Heart left ventricle (tissue), 16 donors: Measurements from ENCODE around the gene PYGM. TPM values are rescaled to one million over a fixed set of nuclear protein-coding genes. Genes with fewer than 3 reads are reported as not detected.

Experiments used
- ATAC-seq, 4 donors: fragments of 200-7000 bp; cut with Tn5 transposase; one replicate each; pipeline ENCODE4 v1.9.1; 2020 to 2022; ENCODE audit warnings: moderate library complexity in 4 of 4, mild to moderate bottlenecking in 3 of 4, moderate number of reproducible peaks in 1 of 4
- DNase-seq, 5 donors: peaks; one replicate each; pipeline ENCODE4 v3.0.0-alpha.2; 2020
- H3K27ac ChIP-seq, 12 donors: fragments of 200-600 bp; sonication (generic) in 4 of 12; one replicate each; pipeline versions ENCODE4 v1.5.0 to v1.8.0; 2016 to 2022; ENCODE audit warnings: mild to moderate bottlenecking in 2 of 12
- H3K27me3 ChIP-seq, 9 donors: fragments of 200-600 bp; sonication (generic) in 2 of 9; one replicate each; pipeline versions ENCODE4 v1.5.1 to v1.8.0; 2016 to 2022; ENCODE audit warnings: mild to moderate bottlenecking in 3 of 9
- H3K36me3 ChIP-seq, 9 donors: fragments of 200-600 bp; sonication (generic) in 2 of 9; one replicate each; pipeline versions ENCODE4 v1.5.0 to v1.8.0; 2018 to 2022; ENCODE audit warnings: mild to moderate bottlenecking in 2 of 9
- H3K4me1 ChIP-seq, 12 donors: fragments of 200-600 bp; sonication (generic) in 4 of 12; one replicate each; pipeline versions ENCODE4 v1.5.0 to v1.8.0; 2016 to 2022; ENCODE audit warnings: mild to moderate bottlenecking in 3 of 12
- H3K4me3 ChIP-seq, 12 donors: fragments of 200-600 bp; sonication (generic) in 4 of 12; one replicate each; pipeline versions ENCODE4 v1.5.0 to v1.8.0; 2017 to 2022; ENCODE audit warnings: mild to moderate bottlenecking in 9 of 12, moderate library complexity in 4 of 12
- H3K9me3 ChIP-seq, 12 donors: fragments of 200-600 bp; sonication (generic) in 4 of 12; one replicate each; pipeline versions ENCODE4 v1.5.0 to v1.8.0; 2016 to 2022; ENCODE audit warnings: mild to moderate bottlenecking in 1 of 12
- CTCF ChIP-seq, 12 donors: fragments of 200-600 bp; sonication (generic) in 4 of 12; IDR thresholded peaks; one replicate each; pipeline versions ENCODE4 v1.5.0 to v1.8.0; 2018 to 2022; ENCODE audit warnings: antibody characterized with exemption in 12 of 12, mild to moderate bottlenecking in 5 of 12
- POLR2A ChIP-seq, 2 donors: fragments of 450-650 bp; IDR thresholded peaks; one replicate each; pipeline ENCODE4 v1.6.1; 2017; ENCODE audit warnings: antibody characterized with exemption in 2 of 2, mild to moderate bottlenecking in 2 of 2, moderate library complexity in 2 of 2
- WGBS, 4 donors: extraction: QIAGEN DNeasy Blood & Tissue Kit in 2 of 4; methylation state at CpG; one replicate each; pipeline versions ENCODE4 v1.1.5 to v1.1.7; 2013 to 2018; 5-methylcytosine and 5-hydroxymethylcytosine counted together
- intact Hi-C, 10 donors: fragments of 100-400 bp; cut with DNase I; formaldehyde crosslinking; loops; one replicate each; pipeline versions ENCODE4 v1.11.1 to v1.14.2; 2022
- polyA plus RNA-seq, 2 donors: library from polyadenylated mRNA; stranded (reverse); fragments of 200-250 nt; gene quantifications; one replicate each; pipeline ENCODE4 v1.2.3, GENCODE V29; 2013
- total RNA-seq, 9 donors: library from RNA; depleted of rRNA in 2 of 9; stranded (reverse); fragments of >200 nt in 2 of 9; fragmentation: NEBNext Ultra II Directional in 3 of 9; extraction: Animal tissue kit (Norgen Biotek cat#: 25700) in 3 of 9; gene quantifications; one replicate each; pipeline versions ENCODE4 v1.1.0 to v1.2.4, GENCODE V29; 2016 to 2023
- donor health status: ischemic (EF 13 %, LVEDD 7.1; RV severe dilation, severe dysfunction).
- donor health status: healthy with polysubstance abuse.
- donor health status: DM: no; HTN: yes; CAD: no.
- donor health status: DM: no; HTN: no; CAD: no.
- donor health status: ischemic (EF 25% LVEDD 6.9; RV normal size, moderate dysfunction).
- donor health status: ischemic (EF 25% LVEDD 5.7; RV mildly dilated, moderate dysfunction).
- donor health status: healthy.
- donor health status: DM: yes; HTN: yes; CAD: no.
- donor health status: ischemic (EF 35%, LVEDD 5.7; RV mildly dilated, moderate dysfunction).
- donor health status: nonischemic (EF 11% LVEDD 7.7; RV severe dilation, severe dysfunction).
- donor health status: DM: yes; HTN: yes; CAD: no.
- donor health status: PGD.
- donor health status: ischemic (EF 29% LVEDD 5.4; RV normal size, mild dysfunction).
- donor health status: nonischemic (EF 23%, LVEDD 6.1; RV moderate dilation, normal function).

Gene PYGM
- total and polyA plus RNA-seq, 11 donors = 10.3 to 167 (median 80.2) TPM

- Histone ChIP-seq H3K4me3 (no peak overlapping the region), H3K27me3 (no peaks in the 10 kb centered on the region), H3K36me3 (peaks cover 0 to 16% (median 8%) of the 10 kb centered on the region in 9 donors), H3K9me3 (no peaks in the 10 kb centered on the region), H3K4me1 (peaks cover 2 to 44% (median 31%) of the 10 kb centered on the region in 12 donors), H3K27ac (peak overlapping the region in 1 of 12 donors; percentile 81)
- intact Hi-C loops = no loop called here
- DNase-seq (peak in 1 of 5 donors; percentile 24), ATAC-seq (no peak)
- TF ChIP-seq CTCF (IDR thresholded peaks at IDR 0.05) = no peak
- no peak for TF ChIP-seq POLR2A (IDR thresholded peaks at IDR 0.05)
- 87 to 92% (median 89%) methylated on average over 11 to 19 of the region's 19 CpGs for WGBS, 4 donors
These were observed 2.0 kb downstream of the PYGM start for GRCh38 chr11:64757549-64758329.

GRCh38 chr11:64755681-64756361 lies 4.0 kb downstream of the PYGM start:
- TF ChIP-seq CTCF (IDR thresholded peaks at IDR 0.05) (no peak), POLR2A (IDR thresholded peaks at IDR 0.05) (no peak)
- Histone ChIP-seq H3K36me3 (peaks cover 0 to 34% (median 14%) of the 10 kb centered on the region in 9 donors), H3K27ac (no peak overlapping the region), H3K9me3 (no peaks in the 10 kb centered on the region), H3K27me3 (no peaks in the 10 kb centered on the region), H3K4me3 (no peak overlapping the region), H3K4me1 (peaks cover 0 to 25% (median 20%) of the 10 kb centered on the region in 12 donors)
- WGBS, 4 donors = 80 to 87% (median 82%) methylated on average over 11 to 13 of the region's 13 CpGs
- DNase-seq (peak in 1 of 5 donors; percentile 24), ATAC-seq (no peak)
- intact Hi-C loops = no loop called here

DNA sequence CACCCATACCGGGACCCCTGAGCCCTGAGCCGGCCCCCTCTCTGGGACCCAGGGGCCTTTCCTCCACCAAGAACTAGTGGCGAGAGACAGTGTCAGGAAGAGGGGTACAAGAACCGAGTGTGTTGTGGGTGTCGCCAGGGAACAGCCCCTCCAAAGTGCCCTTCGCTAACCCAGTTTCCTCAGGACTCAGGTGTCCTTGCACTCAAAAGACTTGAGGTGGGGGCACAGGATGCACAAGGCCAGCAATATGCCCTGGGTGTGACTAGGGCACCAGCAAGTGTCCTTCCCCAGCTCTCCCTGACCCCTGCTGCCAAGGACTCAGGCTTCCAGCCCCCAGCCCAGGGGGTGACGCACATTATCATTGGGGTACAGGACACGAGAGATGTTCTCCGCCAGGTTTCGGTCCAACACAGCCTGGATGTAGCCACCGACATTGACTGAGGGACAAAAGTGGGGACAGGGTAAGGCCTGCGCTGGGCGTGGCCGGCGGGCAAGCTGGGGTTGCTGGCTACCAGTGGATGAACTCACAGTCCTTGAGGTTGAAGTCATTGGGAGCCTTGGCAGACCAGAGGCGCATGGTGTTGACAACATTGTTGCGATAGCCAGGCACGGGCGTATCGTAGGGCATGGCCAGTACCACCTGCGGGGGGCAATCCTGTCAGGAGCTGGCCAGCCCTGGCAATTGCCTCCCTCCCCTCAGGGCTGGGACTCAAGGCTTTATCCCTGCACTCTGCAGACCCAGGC lies 4.7 kb downstream of the PYGM start:
- H3K36me3 ChIP-seq = peaks cover 0 to 41% (median 16%) of the 10 kb centered on the region in 9 donors
- no peak overlapping the region for H3K27ac ChIP-seq
- H3K9me3 ChIP-seq = no peaks in the 10 kb centered on the region
- no peaks in the 10 kb centered on the region for H3K27me3 ChIP-seq
- intact Hi-C loops = no loop called here
- peaks cover 0 to 18% (median 12%) of the 10 kb centered on the region in 12 donors for H3K4me1 ChIP-seq
- TF ChIP-seq CTCF (IDR thresholded peaks at IDR 0.05) = no peak
- no peak for TF ChIP-seq POLR2A (IDR thresholded peaks at IDR 0.05)
- 83 to 94% (median 88%) methylated on average over 18 to 21 of the region's 21 CpGs for WGBS, 4 donors
- ATAC-seq (no peak), DNase-seq (no peak)
- H3K4me3 ChIP-seq = no peak overlapping the region
